Ovary (tissue), 3 donors: Measurements from ENCODE around the gene FRAT2.

Experiments used
- POLR2A ChIP-seq: fragments of 450-650 bp; IDR thresholded peaks from one replicate; pipeline ENCODE4 v1.6.1; 2017; ENCODE audit warnings: antibody characterized with exemption, mild to moderate bottlenecking, moderate library complexity
- TF ChIP-seq, protein P1 (sequence below), 3 donors: fragments of 450-650 bp in 2 of 3; fragments of 200-600 bp in 1 of 3; IDR thresholded peaks; one replicate each; pipeline versions ENCODE4 v1.5.1 to v1.8.0; 2016 to 2022; ENCODE audit warnings: antibody characterized with exemption in 3 of 3, mild to moderate bottlenecking in 1 of 3
- donor health status: DM: no; HTN: no; CAD: no.

GRCh38 chr10:97384156-97384555 is 49.6 kb upstream of the FRAT2 start:
- TF ChIP-seq, protein P1, sequence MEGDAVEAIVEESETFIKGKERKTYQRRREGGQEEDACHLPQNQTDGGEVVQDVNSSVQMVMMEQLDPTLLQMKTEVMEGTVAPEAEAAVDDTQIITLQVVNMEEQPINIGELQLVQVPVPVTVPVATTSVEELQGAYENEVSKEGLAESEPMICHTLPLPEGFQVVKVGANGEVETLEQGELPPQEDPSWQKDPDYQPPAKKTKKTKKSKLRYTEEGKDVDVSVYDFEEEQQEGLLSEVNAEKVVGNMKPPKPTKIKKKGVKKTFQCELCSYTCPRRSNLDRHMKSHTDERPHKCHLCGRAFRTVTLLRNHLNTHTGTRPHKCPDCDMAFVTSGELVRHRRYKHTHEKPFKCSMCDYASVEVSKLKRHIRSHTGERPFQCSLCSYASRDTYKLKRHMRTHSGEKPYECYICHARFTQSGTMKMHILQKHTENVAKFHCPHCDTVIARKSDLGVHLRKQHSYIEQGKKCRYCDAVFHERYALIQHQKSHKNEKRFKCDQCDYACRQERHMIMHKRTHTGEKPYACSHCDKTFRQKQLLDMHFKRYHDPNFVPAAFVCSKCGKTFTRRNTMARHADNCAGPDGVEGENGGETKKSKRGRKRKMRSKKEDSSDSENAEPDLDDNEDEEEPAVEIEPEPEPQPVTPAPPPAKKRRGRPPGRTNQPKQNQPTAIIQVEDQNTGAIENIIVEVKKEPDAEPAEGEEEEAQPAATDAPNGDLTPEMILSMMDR (IDR thresholded peaks at IDR 0.05): no peak
- no peak for TF ChIP-seq POLR2A
